ENCODE data around the gene SETD2. TPM values are rescaled to one million over a fixed set of nuclear protein-coding genes. Genes with fewer than 3 reads are reported as not detected.
A peak's percentile ranks its signal among the peaks of the same experiment; 100 is the strongest.

The SETD2 gene
- total and polyA plus RNA-seq, 9 of the 15 experiments (the other 6 are each of a cell fraction or from before 2014, with no cell fraction given), result 8.2 to 44.0 (median 33.6) TPM

DNA sequence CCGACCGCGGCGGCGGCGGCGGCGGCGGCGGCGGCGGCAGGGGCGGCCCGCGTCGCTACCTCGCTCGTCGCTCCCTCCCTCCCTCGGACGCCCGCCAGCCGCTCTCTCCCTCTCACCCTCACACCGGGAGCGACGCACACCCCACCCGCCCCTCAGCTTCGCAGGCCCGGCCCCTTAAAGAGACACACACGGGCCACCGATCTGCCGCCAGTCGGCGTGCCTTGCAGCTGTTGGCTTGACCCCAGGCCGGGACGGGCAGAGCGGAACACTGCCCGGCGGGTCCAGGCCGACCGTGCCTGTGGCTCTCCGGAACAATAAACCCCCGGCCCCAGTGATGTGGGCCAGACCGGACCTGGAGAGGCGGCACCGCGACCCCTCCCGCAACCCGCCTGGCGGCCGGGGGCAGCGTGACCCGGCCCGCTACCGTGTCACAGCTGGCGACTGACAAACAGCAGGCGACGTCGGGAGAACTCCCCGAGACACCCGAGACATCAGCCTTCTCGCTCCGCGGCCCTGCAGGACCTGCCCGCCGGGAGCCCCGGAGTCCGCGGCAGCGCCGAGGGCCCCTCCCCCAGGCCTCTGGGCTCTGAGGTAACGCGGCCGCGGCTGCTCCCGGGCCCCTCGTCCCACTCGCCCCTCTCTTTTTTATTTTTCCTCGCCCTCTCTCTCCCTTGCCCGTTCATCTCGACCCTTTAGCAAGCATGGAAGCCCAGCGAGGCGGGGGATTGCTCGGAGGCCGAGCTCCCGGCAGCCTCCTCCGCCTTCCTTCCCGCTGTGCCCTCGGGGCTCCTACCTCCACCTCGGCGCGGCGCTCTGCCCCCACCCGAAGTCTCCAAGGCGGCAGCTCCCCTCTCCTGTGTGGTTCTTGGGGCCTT, at the start of gene SETD2 (continued):
- TF ChIP-seq REST (IDR thresholded peaks at IDR 0.05; ENCODE audit: borderline replicate concordance) (peak; percentile 66), REST (CRISPR knock-in tag; IDR thresholded peaks at IDR 0.05; ENCODE audit: low read depth) (peak; percentile 83), SETDB1 (IDR thresholded peaks at IDR 0.05; ENCODE audit: low read length) (no peak), KLF13 (tag; IDR thresholded peaks at IDR 0.05; ENCODE audit: borderline replicate concordance, low read depth) (no peak; the same call in 1 of the 2 replicates), ZNF780A (CRISPR knock-in tag; IDR thresholded peaks at IDR 0.05) (peak; percentile 40; the same call in 1 of the 2 replicates), GATA2 (CRISPR knock-in tag; IDR thresholded peaks at IDR 0.05) (no peak), FOXJ2 (tag; IDR thresholded peaks at IDR 0.05) (no peak), FOSL1 (tag; conservative IDR thresholded peaks at IDR 0.05) (0 out of 2 replicates have a peak, but pooled peaks have one; percentile 14), ZNF140 (CRISPR knock-in tag; IDR thresholded peaks at IDR 0.05) (no peak), NELFE (IDR thresholded peaks at IDR 0.05; ENCODE audit: insufficient read depth, insufficient read length) (no peak), DDX20 (tag; IDR thresholded peaks at IDR 0.05; ENCODE audit: low read depth) (no peak), TSC22D4 (tag; IDR thresholded peaks at IDR 0.05) (no peak), ZFP1 (CRISPR knock-in tag; IDR thresholded peaks at IDR 0.05) (no peak)
- TF ChIP-seq, protein P1, sequence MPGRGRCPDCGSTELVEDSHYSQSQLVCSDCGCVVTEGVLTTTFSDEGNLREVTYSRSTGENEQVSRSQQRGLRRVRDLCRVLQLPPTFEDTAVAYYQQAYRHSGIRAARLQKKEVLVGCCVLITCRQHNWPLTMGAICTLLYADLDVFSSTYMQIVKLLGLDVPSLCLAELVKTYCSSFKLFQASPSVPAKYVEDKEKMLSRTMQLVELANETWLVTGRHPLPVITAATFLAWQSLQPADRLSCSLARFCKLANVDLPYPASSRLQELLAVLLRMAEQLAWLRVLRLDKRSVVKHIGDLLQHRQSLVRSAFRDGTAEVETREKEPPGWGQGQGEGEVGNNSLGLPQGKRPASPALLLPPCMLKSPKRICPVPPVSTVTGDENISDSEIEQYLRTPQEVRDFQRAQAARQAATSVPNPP (IDR thresholded peaks at IDR 0.05; ENCODE audit: borderline replicate concordance, insufficient read depth, insufficient read length), result no peak
- TF ChIP-seq, protein P2, sequence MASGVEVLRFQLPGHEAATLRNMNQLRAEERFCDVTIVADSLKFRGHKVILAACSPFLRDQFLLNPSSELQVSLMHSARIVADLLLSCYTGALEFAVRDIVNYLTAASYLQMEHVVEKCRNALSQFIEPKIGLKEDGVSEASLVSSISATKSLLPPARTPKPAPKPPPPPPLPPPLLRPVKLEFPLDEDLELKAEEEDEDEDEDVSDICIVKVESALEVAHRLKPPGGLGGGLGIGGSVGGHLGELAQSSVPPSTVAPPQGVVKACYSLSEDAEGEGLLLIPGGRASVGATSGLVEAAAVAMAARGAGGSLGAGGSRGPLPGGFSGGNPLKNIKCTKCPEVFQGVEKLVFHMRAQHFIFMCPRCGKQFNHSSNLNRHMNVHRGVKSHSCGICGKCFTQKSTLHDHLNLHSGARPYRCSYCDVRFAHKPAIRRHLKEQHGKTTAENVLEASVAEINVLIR (CRISPR knock-in tag; IDR thresholded peaks at IDR 0.05), result peak; percentile 51
- TF ChIP-seq, protein P3, sequence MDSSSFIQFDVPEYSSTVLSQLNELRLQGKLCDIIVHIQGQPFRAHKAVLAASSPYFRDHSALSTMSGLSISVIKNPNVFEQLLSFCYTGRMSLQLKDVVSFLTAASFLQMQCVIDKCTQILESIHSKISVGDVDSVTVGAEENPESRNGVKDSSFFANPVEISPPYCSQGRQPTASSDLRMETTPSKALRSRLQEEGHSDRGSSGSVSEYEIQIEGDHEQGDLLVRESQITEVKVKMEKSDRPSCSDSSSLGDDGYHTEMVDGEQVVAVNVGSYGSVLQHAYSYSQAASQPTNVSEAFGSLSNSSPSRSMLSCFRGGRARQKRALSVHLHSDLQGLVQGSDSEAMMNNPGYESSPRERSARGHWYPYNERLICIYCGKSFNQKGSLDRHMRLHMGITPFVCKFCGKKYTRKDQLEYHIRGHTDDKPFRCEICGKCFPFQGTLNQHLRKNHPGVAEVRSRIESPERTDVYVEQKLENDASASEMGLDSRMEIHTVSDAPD (CRISPR knock-in tag; IDR thresholded peaks at IDR 0.05), result no peak
